Measurements from ENCODE around the gene KRTAP9-8.
"Not testable (repeated sequence)": the region's sequence is repeated elsewhere in the genome, so short reads cannot be mapped to it uniquely, and the experiment has no call there.

The KRTAP9-8 gene

GRCh38 chr17:41226598-41227095 is 11.2 kb upstream of the KRTAP9-8 start, which contains the start of gene KRTAP9-2:
KRTAP9-2 (plus strand) TSS chr17:41226648; CDS start chr17:41226655, 7 bp downstream.
- DNase-seq; H3K23ac ChIP-seq (ENCODE audit: low read length); H2AK5ac ChIP-seq (ENCODE audit: low read length); H4K8ac ChIP-seq (ENCODE audit: low read depth, low read length); H3K9ac ChIP-seq (ENCODE audit: low read length); H2BK15ac ChIP-seq (replicated peaks; ENCODE audit: low read depth); H3K27me3 ChIP-seq (ENCODE audit: insufficient read depth, low read length, poor library complexity); H2BK120ac ChIP-seq (ENCODE audit: low read depth, low read length); H3K36me3 ChIP-seq (ENCODE audit: control insufficient read depth, insufficient read depth, low read length); H4K5ac ChIP-seq (ENCODE audit: low read length); H3K4ac ChIP-seq (ENCODE audit: low read depth, low read length); H3K4me1 ChIP-seq (ENCODE audit: control insufficient read depth, low read depth, low read length); H3K79me1 ChIP-seq (ENCODE audit: low read length); H3K56ac ChIP-seq (ENCODE audit: low read length); H3K27ac ChIP-seq (ENCODE audit: low read depth, low read length); H3K4me2 ChIP-seq (ENCODE audit: low read length); H3K18ac ChIP-seq (ENCODE audit: low read length); H3K79me2 ChIP-seq (ENCODE audit: control insufficient read depth, insufficient read depth, low read length); H2BK5ac ChIP-seq (ENCODE audit: low read length); H3K4me3 ChIP-seq (ENCODE audit: low read length): not testable (repeated sequence)
- no CpG with 5 or more reads among the region's 4 CpGs for WGBS (ENCODE audit: extremely low coverage, insufficient coverage, low lambda C conversion rate)

GRCh38 chr17:41230094-41230493 is 7.7 kb upstream of the KRTAP9-8 start:
- H3K27me3 ChIP-seq (ENCODE audit: insufficient read depth, low read length, poor library complexity): no peaks in the 10 kb centered on the region
- no peaks in the 10 kb centered on the region for H3K4me1 ChIP-seq (ENCODE audit: control insufficient read depth, low read depth, low read length)
- H3K18ac ChIP-seq (ENCODE audit: low read length): no peak overlapping the region
- H3K4ac ChIP-seq (ENCODE audit: low read depth, low read length): no peak overlapping the region
- H3K27ac ChIP-seq (ENCODE audit: low read depth, low read length): no peak overlapping the region
- H3K36me3 ChIP-seq (ENCODE audit: control insufficient read depth, insufficient read depth, low read length): no peaks in the 10 kb centered on the region
- no peak for DNase-seq
- H3K56ac ChIP-seq (ENCODE audit: low read length): no peak overlapping the region
- H4K8ac ChIP-seq (ENCODE audit: low read depth, low read length): no peak overlapping the region
- H2BK5ac ChIP-seq (ENCODE audit: low read length): no peak overlapping the region
- H3K9ac ChIP-seq (ENCODE audit: low read length): no peak overlapping the region
- no peak overlapping the region for H2BK120ac ChIP-seq (ENCODE audit: low read depth, low read length)
- H3K4me3 ChIP-seq (ENCODE audit: low read length): no peak overlapping the region
- no peak overlapping the region for H3K23ac ChIP-seq (ENCODE audit: low read length)
- H2BK15ac ChIP-seq (replicated peaks; ENCODE audit: low read depth): no peak overlapping the region
- no peaks in the 10 kb centered on the region for H3K79me2 ChIP-seq (ENCODE audit: control insufficient read depth, insufficient read depth, low read length)
- H3K4me2 ChIP-seq (ENCODE audit: low read length): no peak overlapping the region
- no peaks in the 10 kb centered on the region for H3K79me1 ChIP-seq (ENCODE audit: low read length)
- H2AK5ac ChIP-seq (ENCODE audit: low read length): no peak overlapping the region
- no peak overlapping the region for H4K5ac ChIP-seq (ENCODE audit: low read length)

GRCh38 chr17:41231731-41232130 is 6.1 kb upstream of the KRTAP9-8 start:
- no peak overlapping the region for H2BK5ac ChIP-seq (ENCODE audit: low read length)
- DNase-seq: no peak
- H3K79me2 ChIP-seq (ENCODE audit: control insufficient read depth, insufficient read depth, low read length): no peaks in the 10 kb centered on the region
- H3K4ac ChIP-seq (ENCODE audit: low read depth, low read length): no peak overlapping the region
- H3K4me2 ChIP-seq (ENCODE audit: low read length): no peak overlapping the region
- no peak overlapping the region for H4K8ac ChIP-seq (ENCODE audit: low read depth, low read length)
- H3K9ac ChIP-seq (ENCODE audit: low read length): no peak overlapping the region
- H3K56ac ChIP-seq (ENCODE audit: low read length): no peak overlapping the region
- no peak overlapping the region for H4K5ac ChIP-seq (ENCODE audit: low read length)
- no peak overlapping the region for H2AK5ac ChIP-seq (ENCODE audit: low read length)
- H2BK120ac ChIP-seq (ENCODE audit: low read depth, low read length): no peak overlapping the region
- H3K23ac ChIP-seq (ENCODE audit: low read length): no peak overlapping the region
- no peaks in the 10 kb centered on the region for H3K27me3 ChIP-seq (ENCODE audit: insufficient read depth, low read length, poor library complexity)
- no peaks in the 10 kb centered on the region for H3K79me1 ChIP-seq (ENCODE audit: low read length)
- H3K4me1 ChIP-seq (ENCODE audit: control insufficient read depth, low read depth, low read length): no peaks in the 10 kb centered on the region
- no peak overlapping the region for H3K27ac ChIP-seq (ENCODE audit: low read depth, low read length)
- no peak overlapping the region for H2BK15ac ChIP-seq (replicated peaks; ENCODE audit: low read depth)
- H3K4me3 ChIP-seq (ENCODE audit: low read length): no peak overlapping the region
- WGBS (ENCODE audit: extremely low coverage, insufficient coverage, low lambda C conversion rate): no CpG with 5 or more reads among the region's 6 CpGs
- H3K36me3 ChIP-seq (ENCODE audit: control insufficient read depth, insufficient read depth, low read length): no peaks in the 10 kb centered on the region
- no peak overlapping the region for H3K18ac ChIP-seq (ENCODE audit: low read length)

- H2BK120ac ChIP-seq (ENCODE audit: low read depth, low read length); H3K36me3 ChIP-seq (ENCODE audit: control insufficient read depth, insufficient read depth, low read length); H3K4me1 ChIP-seq (ENCODE audit: control insufficient read depth, low read depth, low read length); H3K9ac ChIP-seq (ENCODE audit: low read length); DNase-seq; H3K56ac ChIP-seq (ENCODE audit: low read length); H3K4ac ChIP-seq (ENCODE audit: low read depth, low read length); H3K23ac ChIP-seq (ENCODE audit: low read length); H2BK5ac ChIP-seq (ENCODE audit: low read length); H4K8ac ChIP-seq (ENCODE audit: low read depth, low read length); H3K4me2 ChIP-seq (ENCODE audit: low read length); H3K4me3 ChIP-seq (ENCODE audit: low read length); H3K27ac ChIP-seq (ENCODE audit: low read depth, low read length); H3K18ac ChIP-seq (ENCODE audit: low read length); H3K27me3 ChIP-seq (ENCODE audit: insufficient read depth, low read length, poor library complexity); H2AK5ac ChIP-seq (ENCODE audit: low read length); H4K5ac ChIP-seq (ENCODE audit: low read length); H2BK15ac ChIP-seq (replicated peaks; ENCODE audit: low read depth); H3K79me2 ChIP-seq (ENCODE audit: control insufficient read depth, insufficient read depth, low read length); H3K79me1 ChIP-seq (ENCODE audit: low read length): not testable (repeated sequence)
- WGBS (ENCODE audit: extremely low coverage, insufficient coverage, low lambda C conversion rate): no CpG with 5 or more reads among the region's 1 CpG
Measured at GRCh38 chr17:41232399-41233105, 5.2 kb upstream of the KRTAP9-8 start, which contains the start of gene KRTAP9-3. KRTAP9-3 (plus strand) TSS chr17:41232449; CDS start chr17:41232502, 53 bp downstream.

GRCh38 chr17:41237116-41237515 is 683 bp upstream of the KRTAP9-8 start:
- H3K27ac ChIP-seq (ENCODE audit: low read depth, low read length); H2AK5ac ChIP-seq (ENCODE audit: low read length); H3K56ac ChIP-seq (ENCODE audit: low read length); H3K4me2 ChIP-seq (ENCODE audit: low read length); H3K27me3 ChIP-seq (ENCODE audit: insufficient read depth, low read length, poor library complexity); H3K79me1 ChIP-seq (ENCODE audit: low read length); H4K5ac ChIP-seq (ENCODE audit: low read length); DNase-seq; H2BK120ac ChIP-seq (ENCODE audit: low read depth, low read length); H3K18ac ChIP-seq (ENCODE audit: low read length); H3K79me2 ChIP-seq (ENCODE audit: control insufficient read depth, insufficient read depth, low read length); H2BK15ac ChIP-seq (replicated peaks; ENCODE audit: low read depth); H4K8ac ChIP-seq (ENCODE audit: low read depth, low read length); H3K9ac ChIP-seq (ENCODE audit: low read length); H3K4me1 ChIP-seq (ENCODE audit: control insufficient read depth, low read depth, low read length); H2BK5ac ChIP-seq (ENCODE audit: low read length); H3K36me3 ChIP-seq (ENCODE audit: control insufficient read depth, insufficient read depth, low read length); H3K23ac ChIP-seq (ENCODE audit: low read length); H3K4ac ChIP-seq (ENCODE audit: low read depth, low read length); H3K4me3 ChIP-seq (ENCODE audit: low read length): not testable (repeated sequence)
- WGBS (ENCODE audit: extremely low coverage, insufficient coverage, low lambda C conversion rate): no CpG with 5 or more reads among the region's 4 CpGs
